Left renal pelvis (tissue), 4 donors: ENCODE measurements around the gene OLIG3. TPM values are rescaled to one million over a fixed set of nuclear protein-coding genes. Genes with fewer than 3 reads are reported as not detected.

Experiments used
- DNase-seq, 4 donors: peaks; one replicate each; pipeline ENCODE4 v3.0.0-alpha.2; 2013; ENCODE audit warnings: low read depth in 4 of 4, low spot score in 3 of 4
- polyA plus RNA-seq, 4 donors: library from polyadenylated mRNA; unstranded; fragments of 120-200 nt; gene quantifications; one replicate each; pipeline ENCODE4 v1.2.1, GENCODE V29; 2013; ENCODE audit not compliant: insufficient read length in 4 of 4

OLIG3 gene
- polyA plus RNA-seq, 4 donors, result not detected

DNA sequence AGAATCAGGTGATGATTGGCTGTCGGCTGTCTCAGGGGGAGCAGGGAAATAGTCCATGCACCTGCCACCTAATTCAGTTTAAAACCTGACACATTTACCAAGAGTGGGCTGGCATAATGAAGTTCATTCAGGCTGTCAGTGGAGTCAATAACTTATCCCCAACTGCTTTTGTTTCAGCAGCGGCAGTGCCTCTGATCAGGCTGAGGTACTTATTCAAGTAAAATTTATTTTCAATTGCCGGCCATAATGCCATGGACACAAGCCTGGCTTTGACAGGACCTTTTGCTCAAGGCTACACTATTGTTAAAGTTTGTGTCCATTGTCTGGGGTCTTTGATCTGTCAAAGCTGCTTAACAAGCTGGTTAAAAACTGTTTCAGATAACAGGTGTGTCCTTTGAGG lies 20.6 kb downstream of the OLIG3 start:
- no peak for DNase-seq

DNA sequence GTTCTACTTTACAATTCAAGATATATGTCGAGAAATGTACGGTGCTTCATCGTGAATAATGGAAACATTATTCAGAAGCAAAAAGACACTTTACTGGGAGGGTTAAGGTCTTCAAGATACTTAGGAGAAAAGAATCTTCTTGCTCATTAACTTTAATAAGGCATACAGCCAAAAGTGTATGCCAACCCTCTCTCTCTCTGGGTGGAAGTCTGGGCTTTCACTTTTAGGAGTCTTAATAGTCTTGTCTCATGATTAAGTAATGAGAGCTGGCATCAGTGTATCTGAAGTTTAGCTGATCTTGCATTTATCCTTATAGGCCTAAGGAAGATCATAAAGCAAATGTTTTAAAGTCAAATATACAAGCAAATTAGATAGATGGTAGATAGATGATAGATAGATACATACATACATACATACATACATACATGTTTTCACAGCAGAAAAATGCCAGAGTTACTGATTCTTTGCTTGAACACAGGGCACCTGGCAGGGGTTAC lies 21.5 kb downstream of the OLIG3 start:
- DNase-seq, result no peak

DNA sequence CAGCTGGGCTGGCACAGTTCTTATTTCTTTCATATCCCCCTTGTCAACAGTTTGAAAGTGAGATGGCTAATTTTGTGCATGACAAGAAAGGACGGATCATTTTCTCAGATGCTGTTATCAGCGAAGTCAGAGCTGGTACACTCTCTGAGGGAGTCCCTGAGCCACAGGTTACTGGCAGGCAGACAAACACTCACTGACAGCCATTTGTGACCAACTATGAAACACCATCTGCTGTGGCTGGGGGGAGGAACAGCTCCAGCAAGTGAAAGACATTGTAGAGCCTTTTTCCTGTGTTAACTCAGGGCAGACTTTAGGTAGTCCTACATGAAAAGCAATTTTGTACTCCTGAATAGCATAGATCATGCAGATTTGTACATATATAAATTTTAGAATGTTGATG lies 22.2 kb downstream of the OLIG3 start:
- DNase-seq, result no peak

DNA sequence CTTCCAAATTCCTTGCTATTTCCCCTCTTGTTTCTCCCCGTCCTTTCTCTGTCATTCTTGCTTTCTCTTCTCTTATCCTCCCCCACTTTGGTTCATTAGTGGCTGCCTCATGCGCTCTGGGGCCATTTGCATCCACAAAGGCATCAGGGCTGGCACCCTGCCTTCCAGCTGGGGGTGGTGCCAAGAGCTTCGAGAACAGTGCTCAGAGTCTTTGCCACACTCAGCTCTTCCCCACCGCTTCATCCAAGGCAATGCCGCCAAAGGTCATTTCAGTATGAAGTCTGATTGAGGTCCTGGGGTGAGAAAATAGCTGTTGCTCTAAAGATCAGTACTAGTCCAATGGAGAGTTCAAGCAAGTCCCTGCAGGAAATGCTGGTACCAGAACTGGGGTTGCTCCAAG lies 22.7 kb downstream of the OLIG3 start:
- no peak for DNase-seq

DNA sequence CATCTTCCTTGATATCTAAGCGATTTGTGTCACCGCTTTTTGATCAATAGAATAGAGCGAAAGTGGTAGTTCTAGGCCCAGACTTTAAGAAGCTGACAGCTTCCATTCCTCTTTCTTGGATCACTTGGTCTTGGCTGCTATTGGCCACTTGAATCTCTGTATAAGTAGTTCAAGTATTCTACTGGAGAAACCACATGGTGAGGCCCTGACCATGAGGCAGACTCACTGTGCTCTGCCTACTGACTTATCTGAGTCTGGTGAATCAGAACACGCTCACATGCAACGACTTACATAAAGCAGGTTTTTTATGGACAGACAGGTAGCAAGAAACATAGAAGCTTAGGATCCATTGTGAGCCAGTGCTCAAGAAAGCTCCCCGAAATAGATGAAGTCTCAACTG lies 27.0 kb downstream of the OLIG3 start:
- no peak for DNase-seq

DNA sequence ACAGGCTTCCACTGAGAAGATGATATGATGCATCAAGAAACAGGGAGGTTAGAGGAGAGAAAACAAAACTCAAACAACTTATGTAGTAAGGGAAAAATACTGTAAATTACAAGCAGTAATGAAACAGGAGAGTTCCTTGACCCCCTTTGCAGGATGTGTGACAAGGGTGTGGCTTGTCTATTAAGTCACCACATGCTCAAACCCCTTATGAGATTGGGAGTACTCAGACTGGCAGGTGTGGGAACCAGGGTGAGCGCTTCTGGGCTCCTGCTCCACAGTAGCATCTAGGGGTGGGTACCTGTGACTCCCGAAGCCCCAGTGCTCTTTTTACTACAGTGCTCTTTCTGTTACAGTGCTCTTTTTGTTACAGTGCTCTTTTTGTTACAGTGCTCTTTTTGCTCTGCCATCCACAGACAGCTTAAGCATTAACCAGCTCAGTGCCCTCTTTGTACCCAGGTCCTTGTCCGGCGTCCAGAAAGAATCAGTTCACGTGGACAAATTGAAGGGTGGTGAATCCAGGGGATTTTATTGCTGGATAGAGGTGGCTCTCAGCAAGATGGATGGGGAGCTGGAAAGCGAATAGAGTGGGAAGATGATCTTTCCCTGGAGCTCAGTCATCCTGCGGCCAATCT lies 28.7 kb downstream of the OLIG3 start:
- DNase-seq, result no peak

DNA sequence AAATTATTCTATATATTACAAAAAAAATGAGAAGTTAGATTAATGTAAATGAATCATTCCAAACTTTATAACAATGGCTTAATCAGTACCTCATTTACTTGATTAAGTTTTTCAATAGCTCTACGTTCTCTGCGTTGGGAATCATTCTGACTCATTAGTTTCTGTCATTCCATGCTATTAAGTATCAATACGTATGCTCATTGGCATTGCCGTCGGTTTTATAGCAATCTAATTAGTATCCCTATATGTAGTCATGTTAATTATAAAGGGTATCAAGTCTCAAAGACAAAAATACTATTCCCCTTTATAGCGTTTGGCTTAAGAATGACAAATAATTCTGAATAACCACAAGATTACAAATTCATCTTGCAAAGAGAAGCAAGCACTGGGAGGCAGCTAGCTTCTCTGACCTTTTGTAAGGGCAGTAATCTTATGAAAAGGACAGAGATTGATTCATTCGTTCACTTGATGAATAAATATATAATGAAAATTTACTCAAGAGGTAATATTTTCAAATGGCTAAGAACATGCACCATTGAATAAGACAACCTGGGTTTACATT lies 41.8 kb downstream of the OLIG3 start:
- no peak for DNase-seq

DNA sequence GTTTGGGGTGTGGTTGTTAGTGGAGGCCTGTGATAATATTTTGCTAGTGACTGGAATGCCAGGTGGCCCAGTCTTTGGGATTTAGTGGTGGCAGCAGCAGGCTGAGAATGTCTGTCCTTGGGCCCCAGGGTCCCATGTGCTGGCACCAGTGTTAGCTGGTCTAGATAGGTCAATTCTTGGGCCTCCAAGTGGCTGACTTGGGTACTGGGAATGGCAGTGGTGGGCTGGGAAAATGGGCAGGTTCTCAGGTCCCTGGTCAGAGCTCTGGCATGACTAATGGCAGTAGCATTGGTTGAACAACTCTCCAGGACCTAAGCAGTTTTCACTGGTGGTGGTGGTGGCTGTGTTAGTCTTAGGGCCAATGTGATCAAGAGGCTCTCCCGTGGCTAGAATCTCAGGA lies 50.3 kb downstream of the OLIG3 start:
- no peak for DNase-seq
